H9 (cell line): ENCODE results near the gene CADM4. TPM values are rescaled to one million over a fixed set of nuclear protein-coding genes. Genes with fewer than 3 reads are reported as not detected.

Experiments used
- DNase-seq: peaks from one replicate; pipeline ENCODE4 v3.0.0-alpha.2; 2017
- H2AFZ ChIP-seq: one replicate; pipeline ENCODE4 v1.6.1; 2013; ENCODE audit warnings: mild to moderate bottlenecking, low read length, control low read depth, moderate library complexity
- H2AK5ac ChIP-seq: 2 replicates; pipeline ENCODE4 v1.6.1; 2013; ENCODE audit warnings: low read length, control low read depth, mixed read lengths; ENCODE audit not compliant: insufficient read length
- H2BK120ac ChIP-seq: one replicate; pipeline ENCODE4 v1.6.1; 2013; ENCODE audit warnings: low read depth, mild to moderate bottlenecking, low read length, control low read depth, inconsistent platforms; ENCODE audit not compliant: poor library complexity, severe bottlenecking
- H2BK12ac ChIP-seq: 2 replicates; pipeline ENCODE4 v1.6.1; 2013; ENCODE audit warnings: low read length, control low read depth, mixed read lengths, low read depth; ENCODE audit not compliant: insufficient read length
- H2BK15ac ChIP-seq: 2 replicates; pipeline ENCODE4 v1.6.1; 2013; ENCODE audit warnings: low read depth, low read length, control low read depth
- H2BK20ac ChIP-seq: one replicate; pipeline ENCODE4 v1.6.1; 2013; ENCODE audit warnings: low read depth, mild to moderate bottlenecking, low read length, control low read depth, inconsistent platforms; ENCODE audit not compliant: poor library complexity, severe bottlenecking
- H2BK5ac ChIP-seq: 2 replicates; pipeline ENCODE4 v1.6.1; 2013; ENCODE audit warnings: low read length, control low read depth, mixed read lengths; ENCODE audit not compliant: insufficient read length
- H3K14ac ChIP-seq: 2 replicates; pipeline ENCODE4 v1.6.1; 2013; ENCODE audit warnings: low read length, control low read depth; ENCODE audit not compliant: insufficient read depth
- H3K18ac ChIP-seq: 2 replicates; pipeline ENCODE4 v1.6.1; 2013; ENCODE audit warnings: low read depth, mild to moderate bottlenecking, mixed read lengths, low read length, control low read depth; ENCODE audit not compliant: insufficient read length
- H3K23ac ChIP-seq: 2 replicates; pipeline ENCODE4 v1.6.1; 2013; ENCODE audit warnings: low read length, control low read depth, mixed read lengths, low read depth; ENCODE audit not compliant: insufficient read length
- H3K23me2 ChIP-seq: 2 replicates; pipeline ENCODE4 v1.6.1; 2013; ENCODE audit warnings: low read depth, mild to moderate bottlenecking, mixed read lengths, low read length, control low read depth; ENCODE audit not compliant: insufficient read length, poor library complexity, severe bottlenecking
- H3K27ac ChIP-seq: 2 replicates; pipeline ENCODE4 v1.5.1; 2013; ENCODE audit warnings: low read length, control low read depth, mixed read lengths, low read depth; ENCODE audit not compliant: insufficient read length
- H3K27me3 ChIP-seq: 2 replicates; pipeline ENCODE4 v1.6.1; 2013; ENCODE audit warnings: low read length, control low read depth, inconsistent platforms; ENCODE audit not compliant: insufficient read depth
- H3K4ac ChIP-seq: 2 replicates; pipeline ENCODE4 v1.6.1; 2013; ENCODE audit warnings: low read depth, mild to moderate bottlenecking, control low read depth, inconsistent platforms, low read length, moderate library complexity
- H3K4me1 ChIP-seq: 2 replicates; pipeline ENCODE4 v1.6.1; 2013; ENCODE audit warnings: low read length, control low read depth, inconsistent platforms; ENCODE audit not compliant: insufficient read depth
- H3K4me2 ChIP-seq: 2 replicates; pipeline ENCODE4 v1.6.1; 2013; ENCODE audit warnings: low read length, control low read depth, mixed read lengths; ENCODE audit not compliant: insufficient read length, insufficient read depth
- H3K56ac ChIP-seq: 2 replicates; pipeline ENCODE4 v1.6.1; 2013; ENCODE audit warnings: low read depth, mild to moderate bottlenecking, mixed read lengths, low read length, control low read depth; ENCODE audit not compliant: insufficient read length
- H3K79me1 ChIP-seq: 2 replicates; pipeline ENCODE4 v1.6.1; 2013; ENCODE audit warnings: low read depth, mild to moderate bottlenecking, moderate library complexity, low read length, control low read depth, inconsistent platforms; ENCODE audit not compliant: insufficient read depth, poor library complexity, severe bottlenecking
- H3K79me2 ChIP-seq: 2 replicates; pipeline ENCODE4 v1.6.1; 2013; ENCODE audit warnings: low read length, control low read depth, inconsistent platforms; ENCODE audit not compliant: insufficient read depth
- H3K9ac ChIP-seq: 2 replicates; pipeline ENCODE4 v1.6.1; 2013; ENCODE audit warnings: low read length, control low read depth, mixed read lengths; ENCODE audit not compliant: insufficient read length; ENCODE audit errors: extremely low read depth
- H3K9me3 ChIP-seq: one replicate; pipeline ENCODE4 v1.6.1; 2013; ENCODE audit warnings: low read depth, low read length, inconsistent platforms; ENCODE audit not compliant: control insufficient read depth
- H3T11ph ChIP-seq: one replicate; pipeline ENCODE4 v1.6.1; 2013; ENCODE audit warnings: mild to moderate bottlenecking, low read length, control low read depth, inconsistent platforms
- H4K20me1 ChIP-seq: one replicate; pipeline ENCODE4 v1.6.1; 2013; ENCODE audit not compliant: control insufficient read depth, insufficient read length, insufficient read depth
- H4K5ac ChIP-seq: 2 replicates; pipeline ENCODE4 v1.6.1; 2013; ENCODE audit warnings: low read depth, mild to moderate bottlenecking, mixed read lengths, low read length, control low read depth; ENCODE audit not compliant: insufficient read length
- H4K8ac ChIP-seq: replicated peaks from 2 replicates; pipeline ENCODE4 v1.6.1; 2013; ENCODE audit warnings: low read length, control low read depth, mixed read lengths, low read depth; ENCODE audit not compliant: insufficient read length
- H4K91ac ChIP-seq: 2 replicates; pipeline ENCODE4 v1.6.1; 2013; ENCODE audit warnings: low read depth, mild to moderate bottlenecking, moderate library complexity, mixed read lengths, low read length, control low read depth; ENCODE audit not compliant: insufficient read length
- H3K27ac Mint-ChIP-seq, 3 experiments: 2 replicates in 2 of 3; 3 replicates in 1 of 3; pipeline ENCODE4 v1.8.0; 2020 to 2021; ENCODE audit warnings: mixed read lengths in 3 of 3, mild to moderate bottlenecking in 1 of 3, moderate library complexity in 1 of 3
- H3K27me3 Mint-ChIP-seq: 2 replicates; pipeline ENCODE4 v1.8.0; 2021; ENCODE audit warnings: low read depth, mild to moderate bottlenecking, moderate library complexity, mixed read lengths
- H3K36me3 Mint-ChIP-seq, 3 experiments: 2 replicates in 2 of 3; 3 replicates in 1 of 3; pipeline ENCODE4 v1.8.0; 2020 to 2021; ENCODE audit warnings: low read depth in 3 of 3, mixed read lengths in 3 of 3; ENCODE audit not compliant: insufficient read depth in 1 of 3
- H3K4me1 Mint-ChIP-seq, 2 experiments: 2 replicates each; pipeline ENCODE4 v1.8.0; 2020; ENCODE audit warnings: mixed read lengths in 2 of 2
- H3K4me3 Mint-ChIP-seq, 2 experiments: 2 replicates in 1 of 2; 3 replicates in 1 of 2; pipeline ENCODE4 v1.8.0; 2020 to 2021; ENCODE audit warnings: mild to moderate bottlenecking in 2 of 2, mixed read lengths in 2 of 2, moderate library complexity in 1 of 2
- H3K9me3 Mint-ChIP-seq, 2 experiments: 2 replicates in 1 of 2; 3 replicates in 1 of 2; pipeline ENCODE4 v1.8.0; 2020; ENCODE audit warnings: mild to moderate bottlenecking in 2 of 2, mixed read lengths in 2 of 2, moderate library complexity in 1 of 2
- CTCF ChIP-seq: fragments of 200-600 bp; sonication (generic); conservative IDR thresholded peaks from 3 replicates; pipeline ENCODE4 v1.8.0; 2021; ENCODE audit warnings: antibody characterized with exemption, mild to moderate bottlenecking
- WGBS: extraction: QIAGEN DNeasy Blood & Tissue Kit; methylation state at CpG from one replicate; pipeline ENCODE4 v1.1.7; 2013; ENCODE audit warnings: missing lambda C conversion rate, low lambda C conversion rate, mixed read lengths; ENCODE audit not compliant: insufficient read length; ENCODE audit errors: extremely low coverage; 5-methylcytosine and 5-hydroxymethylcytosine counted together
- total RNA-seq: library from RNA; stranded (reverse); gene quantifications from 2 replicates; pipeline ENCODE4 v1.2.1, GENCODE V29; 2021

The CADM4 gene
- total RNA-seq, 1 experiment from 2014 or later = 10.2 TPM

GRCh38 chr19:43658001-43658400 lies 18.4 kb upstream of the CADM4 start:
- no peak for TF ChIP-seq CTCF
- no peak overlapping the region for H3K27ac Mint-ChIP-seq
- H3K4me3 Mint-ChIP-seq = no peak overlapping the region

More at GRCh38 chr19:43658001-43658400, 18.4 kb upstream of the CADM4 start:
- Histone ChIP-seq H3K27ac (no peak overlapping the region), H3K79me2 (no peaks in the 10 kb centered on the region), H2AFZ (no peak overlapping the region), H3K9me3 (no peaks in the 10 kb centered on the region), H2BK12ac (no peak overlapping the region), H4K5ac (no peak overlapping the region), H2BK20ac (no peak overlapping the region), H3K18ac (no peak overlapping the region), H2BK120ac (no peak overlapping the region), H3K56ac (no peak overlapping the region), H3K23me2 (no peaks in the 10 kb centered on the region), H3K4me2 (no peak overlapping the region), H3K27me3 (no peaks in the 10 kb centered on the region), H3K9ac (no peak overlapping the region), H2BK5ac (no peak overlapping the region), H2AK5ac (no peak overlapping the region), H4K91ac (no peak overlapping the region), H2BK15ac (no peak overlapping the region), H3T11ph (no peak overlapping the region), H4K8ac (no peak overlapping the region), H4K20me1 (no peaks in the 10 kb centered on the region), H3K14ac (no peak overlapping the region), H3K4ac (no peak overlapping the region), H3K23ac (no peak overlapping the region), H3K79me1 (no peaks in the 10 kb centered on the region), H3K4me1 (no peaks in the 10 kb centered on the region)
- Mint-ChIP-seq H3K36me3 (peaks cover 50 to 73% (median 56%) of the 10 kb centered on the region in 3 experiments), H3K27me3 (no peaks in the 10 kb centered on the region), H3K4me1 (no peaks in the 10 kb centered on the region), H3K9me3 (no peaks in the 10 kb centered on the region)
- DNase-seq = no peak
- WGBS = no CpG with 5 or more reads among the region's 2 CpGs
